Umbilical cord (tissue), 2 donors: ENCODE results near the gene LBX2. TPM values are rescaled to one million over a fixed set of nuclear protein-coding genes. Genes with fewer than 3 reads are reported as not detected.
"Not testable (repeated sequence)": the region's sequence is repeated elsewhere in the genome, so short reads cannot be mapped to it uniquely, and the experiment has no call there.

Source experiments
- DNase-seq: peaks from one replicate; pipeline ENCODE4 v3.0.0-alpha.2; 2015; ENCODE audit warnings: low spot score
- total RNA-seq: library from RNA; depleted of rRNA; stranded (reverse); fragments of >200 nt; gene quantifications from one replicate; pipeline ENCODE4 v1.2.3, GENCODE V29; 2014; ENCODE audit warnings: low replicate concordance; ENCODE audit not compliant: insufficient read depth

Gene LBX2
- total RNA-seq, 1 donor from 2014 or later = not detected

GRCh38 chr2:74504591-74504990 is 5.2 kb upstream of the LBX2 start:
- DNase-seq = no peak

GRCh38 chr2:74503506-74504475 is 4.4 kb upstream of the LBX2 start:
- DNase-seq = peak; percentile 41

GRCh38 chr2:74502720-74503505 is 3.5 kb upstream of the LBX2 start:
- DNase-seq = peak; percentile 87

- DNase-seq = no peak
These were observed 2.8 kb upstream of the LBX2 start for GRCh38 chr2:74502147-74502719.

- DNase-seq = no peak
These were observed 2.1 kb upstream of the LBX2 start for GRCh38 chr2:74501335-74502071.

- no peak for DNase-seq
These were observed 1.2 kb upstream of the LBX2 start for GRCh38 chr2:74500578-74500946.

- no peak for DNase-seq
These were observed 656 bp upstream of the LBX2 start for GRCh38 chr2:74499940-74500577.

- DNase-seq = no peak
These were observed 720 bp downstream of the LBX2 start for GRCh38 chr2:74498500-74499266.

- DNase-seq = no peak
These were observed 1.5 kb downstream of the LBX2 start for GRCh38 chr2:74497777-74498499.

- no peak for DNase-seq
These were observed 2.2 kb downstream of the LBX2 start for GRCh38 chr2:74496997-74497776.

- DNase-seq = no peak
These were observed 4.0 kb downstream of the LBX2 start for GRCh38 chr2:74495440-74495839.

- DNase-seq = no peak
These were observed 5.9 kb downstream of the LBX2 start for GRCh38 chr2:74493546-74493945.

GRCh38 chr2:74491648-74492544 is 7.5 kb downstream of the LBX2 start:
- DNase-seq = no peak

- DNase-seq = no peak
These were observed 9.5 kb downstream of the LBX2 start for GRCh38 chr2:74489906-74490305.

GRCh38 chr2:74488643-74489481 is 10.5 kb downstream of the LBX2 start:
- no peak for DNase-seq

GRCh38 chr2:74486141-74486540 is 13.3 kb downstream of the LBX2 start:
- no peak for DNase-seq

GRCh38 chr2:74483675-74484164 is 15.7 kb downstream of the LBX2 start:
- not testable (repeated sequence) for DNase-seq
